A549 (cell line): ENCODE data around the gene PPM1G.

Experiments used
- CTCF ChIP-seq: fragments of >200 bp; sonication (Bioruptor Twin); formaldehyde crosslinking; IDR thresholded peaks from 3 replicates; pipeline ENCODE4 v1.5.1; 2016
- EHMT2 ChIP-seq: fragments of 200-600 bp; sonication (generic); IDR thresholded peaks from 2 replicates; pipeline ENCODE4 v1.6.1; 2016; ENCODE audit warnings: antibody characterized with exemption, low read depth, mild to moderate bottlenecking, moderate library complexity
- GATA3 ChIP-seq: IDR thresholded peaks from 2 replicates; pipeline ENCODE4 v1.6.1; 2012; ENCODE audit warnings: borderline replicate concordance
- JUN ChIP-seq, 2 experiments: fragments of >200 bp; sonication (Bioruptor Twin); formaldehyde crosslinking; IDR thresholded peaks; 2 replicates in 1 of 2; 3 replicates in 1 of 2; pipeline ENCODE4 v1.6.1; 2016 to 2017
- MAFK ChIP-seq: fragments of 450-650 bp; IDR thresholded peaks from 2 replicates; pipeline ENCODE4 v1.6.1; 2014; ENCODE audit not compliant: partially characterized antibody
- NFE2L2 ChIP-seq: fragments of 150-350 bp; conservative IDR thresholded peaks from 2 replicates; pipeline ENCODE4 v1.6.1; 2014; ENCODE audit warnings: low read length
- PBX3 ChIP-seq: IDR thresholded peaks from 2 replicates; pipeline ENCODE4 v1.6.1; 2012
- PHF8 ChIP-seq: fragments of 200-600 bp; sonication (generic); IDR thresholded peaks from 2 replicates; pipeline ENCODE4 v1.6.1; 2016; ENCODE audit warnings: low read depth, mild to moderate bottlenecking, antibody characterized with exemption, moderate library complexity, borderline replicate concordance
- RAD21 ChIP-seq, 2 experiments: fragments of >200 bp in 1 of 2; sonication (Bioruptor Twin) in 1 of 2; formaldehyde crosslinking in 1 of 2; IDR thresholded peaks in 1 of 2; conservative IDR thresholded peaks in 1 of 2; 2 replicates in 1 of 2; 3 replicates in 1 of 2; pipeline ENCODE4 v1.6.1; 2012 to 2018; ENCODE audit warnings: inconsistent platforms in 1 of 2
- RCOR1 ChIP-seq: fragments of 150-350 bp; IDR thresholded peaks from 2 replicates; pipeline ENCODE4 v1.6.1; 2014; ENCODE audit warnings: antibody characterized with exemption, low read length, low read depth
- RFX5 ChIP-seq: fragments of 450-650 bp; IDR thresholded peaks from 2 replicates; pipeline ENCODE4 v1.7.1; 2014; ENCODE audit warnings: antibody characterized with exemption, mild to moderate bottlenecking, moderate library complexity
- SREBF2 ChIP-seq: fragments of 450-650 bp; IDR thresholded peaks from 2 replicates; pipeline ENCODE4 v1.6.1; 2014; ENCODE audit warnings: mild to moderate bottlenecking, moderate library complexity

GRCh38 chr2:27347641-27348040 is 61.8 kb downstream of the PPM1G start:
- TF ChIP-seq NFE2L2 (no peak), RFX5 (no peak), SREBF2 (no peak), RCOR1 (no peak), CTCF (no peak), RAD21 (conservative IDR thresholded peaks at IDR 0.05 in 1 of 2, IDR thresholded peaks at IDR 0.05 in 1 of 2) (no peak), PHF8 (no peak), JUN (IDR thresholded peaks at IDR 0.05) (no peak), PBX3 (no peak), EHMT2 (no peak), MAFK (no peak), GATA3 (no peak)
